ENCODE results near the gene ADAMTS2. TPM values are rescaled to one million over a fixed set of nuclear protein-coding genes. Genes with fewer than 3 reads are reported as not detected.

ADAMTS2 gene
- total RNA-seq, 1 experiment from 2014 or later = 3.9 TPM

- Histone ChIP-seq H2AFZ (ENCODE audit: low read depth, low read length, poor library complexity, severe bottlenecking) (no peak overlapping the region), H4K20me1 (ENCODE audit: insufficient read depth) (no peaks in the 10 kb centered on the region), H3K9ac (ENCODE audit: low read length) (no peak overlapping the region), H3K79me2 (ENCODE audit: insufficient read depth, low read length) (no peaks in the 10 kb centered on the region), H3K36me3 (ENCODE audit: control insufficient read depth in 1 of 2, insufficient read depth in 2 of 2, low read length in 2 of 2) (no peaks in the 10 kb centered on the region), H3K27me3 (ENCODE audit: insufficient read depth, low read length) (no peaks in the 10 kb centered on the region), H3K4me2 (ENCODE audit: low read length) (no peak overlapping the region), H3K4me1 (ENCODE audit: control insufficient read depth in 1 of 2, insufficient read depth in 2 of 2, low read length in 2 of 2) (no peaks in the 10 kb centered on the region), H3K9me3 (ENCODE audit: control insufficient read depth in 1 of 2, insufficient read depth in 1 of 2, low read depth in 1 of 2, low read length in 2 of 2) (no peaks in the 10 kb centered on the region), H3K27ac (ENCODE audit: low read depth, low read length) (no peak overlapping the region), H3K4me3 (replicated peaks in 1 of 2; ENCODE audit: low read depth in 1 of 2, low read length in 2 of 2) (no peak overlapping the region), H3K9me2 (ENCODE audit: insufficient read depth) (no peaks in the 10 kb centered on the region)
- ATAC-seq (no peak), DNase-seq (ENCODE audit: low read depth, low spot score) (no peak)
- ChIA-PET CTCF (no interaction called here), RAD21 (ENCODE audit: low non-redundant PET in 1 of 2, low total read pairs in 2 of 2, uncharacterized antibody in 2 of 2, unreplicated experiment in 2 of 2) (no interaction called here), POLR2A (no interaction called here)
- no peak for TF ChIP-seq ELF1 (IDR thresholded peaks at IDR 0.05; ENCODE audit: borderline replicate concordance, low read depth)
- no peak for TF ChIP-seq EGR1 (IDR thresholded peaks at IDR 0.05; ENCODE audit: low read depth)
- no peak for TF ChIP-seq ATF3 (IDR thresholded peaks at IDR 0.05)
- no peak for TF ChIP-seq JUND (IDR thresholded peaks at IDR 0.05)
- TF ChIP-seq POLR2A (IDR thresholded peaks at IDR 0.05; ENCODE audit: borderline replicate concordance, extremely low read depth, insufficient read depth, insufficient read length) = no peak
- no peak for TF ChIP-seq FOSL1 (IDR thresholded peaks at IDR 0.05; ENCODE audit: low read depth)
- no peak for TF ChIP-seq YY1 (IDR thresholded peaks at IDR 0.05; ENCODE audit: extremely low read depth, insufficient replicate concordance, low read depth, low read length)
- no peak for TF ChIP-seq SP1 (IDR thresholded peaks at IDR 0.05; ENCODE audit: low read depth)
- no peak for TF ChIP-seq SRF (IDR thresholded peaks at IDR 0.05; ENCODE audit: low read depth)
- no peak for TF ChIP-seq CTCF (IDR thresholded peaks at IDR 0.05 in 2 of 3, conservative IDR thresholded peaks at IDR 0.05 in 1 of 3; ENCODE audit: borderline replicate concordance in 1 of 3, insufficient read depth in 1 of 3, low read depth in 2 of 3, low read length in 2 of 3)
- no peak for TF ChIP-seq EZH2 (IDR thresholded peaks at IDR 0.05)
- no peak for TF ChIP-seq CEBPB (IDR thresholded peaks at IDR 0.05; ENCODE audit: low read depth)
- TF ChIP-seq EZH2phosphoT487 (IDR thresholded peaks at IDR 0.05; ENCODE audit: borderline replicate concordance) = no peak
- no peak for TF ChIP-seq POLR2AphosphoS5 (IDR thresholded peaks at IDR 0.05; ENCODE audit: low read depth, low read length)
- no peak for TF ChIP-seq ZBTB33 (IDR thresholded peaks at IDR 0.05; ENCODE audit: extremely low read depth, insufficient replicate concordance, low read length)
- no peak for TF ChIP-seq RAD21 (IDR thresholded peaks at IDR 0.05; ENCODE audit: low read depth)
- no peak for TF ChIP-seq CBX3 (IDR thresholded peaks at IDR 0.05; ENCODE audit: low read depth)
- BruUV-seq (replicated peaks) = no TSS peak
- intact Hi-C loops (cut with micrococcal nuclease) = no loop called here
Measured at GRCh38 chr5:179378116-179378440, 32.8 kb upstream of the ADAMTS2 start.

Data from HCT116 (cell line).